HG03066 (cell line): ENCODE results near the gene PEX14.
"Not testable (repeated sequence)": the region's sequence is repeated elsewhere in the genome, so short reads cannot be mapped to it uniquely, and the experiment has no call there.

Experiments
- ATAC-seq: cut with Tn5 transposase; IDR thresholded peaks from one replicate; pipeline ENCODE4 v1.9.1; 2021; ENCODE audit warnings: low read depth; ENCODE audit not compliant: unreplicated experiment

Gene PEX14

GRCh38 chr1:10490286-10490970 lies 15.7 kb downstream of the PEX14 start:
- ATAC-seq, result no peak

GRCh38 chr1:10494418-10494753 lies 19.6 kb downstream of the PEX14 start:
- no peak for ATAC-seq

- ATAC-seq, result peak; percentile 78
These were observed 20.2 kb downstream of the PEX14 start for GRCh38 chr1:10494754-10495474.

GRCh38 chr1:10495475-10495817 lies 20.7 kb downstream of the PEX14 start:
- ATAC-seq, result no peak

GRCh38 chr1:10495952-10496351 lies 21.2 kb downstream of the PEX14 start:
- no peak for ATAC-seq

GRCh38 chr1:10497109-10497508 lies 22.4 kb downstream of the PEX14 start:
- ATAC-seq, result no peak

GRCh38 chr1:10498231-10498630 lies 23.5 kb downstream of the PEX14 start:
- no peak for ATAC-seq

GRCh38 chr1:10502206-10502605 lies 27.5 kb downstream of the PEX14 start:
- no peak for ATAC-seq

GRCh38 chr1:10504249-10504648 lies 29.5 kb downstream of the PEX14 start:
- no peak for ATAC-seq

- not testable (repeated sequence) for ATAC-seq
These were observed 31.4 kb downstream of the PEX14 start for GRCh38 chr1:10506046-10506676.

- ATAC-seq, result no peak
These were observed 31.9 kb downstream of the PEX14 start for GRCh38 chr1:10506677-10507047.

- ATAC-seq, result no peak
These were observed 32.5 kb downstream of the PEX14 start for GRCh38 chr1:10507111-10507879.

GRCh38 chr1:10508511-10508951 lies 33.8 kb downstream of the PEX14 start:
- no peak for ATAC-seq

- no peak for ATAC-seq
These were observed 35.2 kb downstream of the PEX14 start for GRCh38 chr1:10509809-10510509.

- peak; percentile 82 for ATAC-seq
These were observed 36.1 kb downstream of the PEX14 start for GRCh38 chr1:10510520-10511493.

GRCh38 chr1:10511494-10511885 lies 36.7 kb downstream of the PEX14 start:
- no peak for ATAC-seq

- no peak for ATAC-seq
These were observed 38.4 kb downstream of the PEX14 start for GRCh38 chr1:10513199-10513598.

GRCh38 chr1:10514490-10515235 lies 39.9 kb downstream of the PEX14 start:
- no peak for ATAC-seq
